Measurements from ENCODE around the gene FABP3.

GRCh38 chr1:31412205-31412604 is 39.3 kb upstream of the FABP3 start:
- TF ChIP-seq ZNF239 (tag by site-specific recombination; IDR thresholded peaks at IDR 0.05) (no peak), KLF16 (tag by site-specific recombination; IDR thresholded peaks at IDR 0.05) (no peak), ZNF843 (tag by site-specific recombination; IDR thresholded peaks at IDR 0.05) (no peak), ZNF449 (tag by site-specific recombination; IDR thresholded peaks at IDR 0.05) (no peak), ZNF416 (tag by site-specific recombination; IDR thresholded peaks at IDR 0.05) (no peak), ZNF580 (tag by site-specific recombination; IDR thresholded peaks at IDR 0.05) (no peak), CTCF (tag by site-specific recombination; IDR thresholded peaks at IDR 0.05) (no peak), ZNF37A (tag by site-specific recombination; IDR thresholded peaks at IDR 0.05) (no peak), TCF7L2 (IDR thresholded peaks at IDR 0.05; ENCODE audit: borderline replicate concordance, low read depth, low read length) (no peak), KLF9 (tag by site-specific recombination; IDR thresholded peaks at IDR 0.05; ENCODE audit: low read depth) (no peak), ZNF274 (IDR thresholded peaks at IDR 0.05; ENCODE audit: low read length) (no peak), ZNF274 (tag by site-specific recombination; IDR thresholded peaks at IDR 0.05; ENCODE audit: borderline replicate concordance) (no peak), TSHZ1 (tag by site-specific recombination; IDR thresholded peaks at IDR 0.05; ENCODE audit: borderline replicate concordance) (no peak), ZNF18 (tag by site-specific recombination; IDR thresholded peaks at IDR 0.05) (no peak), ZNF639 (tag by site-specific recombination; IDR thresholded peaks at IDR 0.05) (no peak)

Data from HEK293 (cell line).